A673 (cell line): Measurements from ENCODE around the gene GRID2.

Source experiments
- EZH2 ChIP-seq: fragments of 200-600 bp; sonication (generic); IDR thresholded peaks from 2 replicates; pipeline ENCODE4 v1.6.1; 2017; ENCODE audit warnings: borderline replicate concordance, low read depth, mild to moderate bottlenecking, mixed read lengths, antibody characterized with exemption, low read length; ENCODE audit not compliant: poor library complexity, severe bottlenecking
- TF ChIP-seq, protein P1 (sequence below): fragments of 300-800, 200-600 bp; sonication (generic); conservative IDR thresholded peaks from 2 replicates; pipeline ENCODE4 v1.5.1; 2017; ENCODE audit warnings: low read depth, mild to moderate bottlenecking, antibody characterized with exemption, low read length, moderate library complexity, mixed read lengths

DNA sequence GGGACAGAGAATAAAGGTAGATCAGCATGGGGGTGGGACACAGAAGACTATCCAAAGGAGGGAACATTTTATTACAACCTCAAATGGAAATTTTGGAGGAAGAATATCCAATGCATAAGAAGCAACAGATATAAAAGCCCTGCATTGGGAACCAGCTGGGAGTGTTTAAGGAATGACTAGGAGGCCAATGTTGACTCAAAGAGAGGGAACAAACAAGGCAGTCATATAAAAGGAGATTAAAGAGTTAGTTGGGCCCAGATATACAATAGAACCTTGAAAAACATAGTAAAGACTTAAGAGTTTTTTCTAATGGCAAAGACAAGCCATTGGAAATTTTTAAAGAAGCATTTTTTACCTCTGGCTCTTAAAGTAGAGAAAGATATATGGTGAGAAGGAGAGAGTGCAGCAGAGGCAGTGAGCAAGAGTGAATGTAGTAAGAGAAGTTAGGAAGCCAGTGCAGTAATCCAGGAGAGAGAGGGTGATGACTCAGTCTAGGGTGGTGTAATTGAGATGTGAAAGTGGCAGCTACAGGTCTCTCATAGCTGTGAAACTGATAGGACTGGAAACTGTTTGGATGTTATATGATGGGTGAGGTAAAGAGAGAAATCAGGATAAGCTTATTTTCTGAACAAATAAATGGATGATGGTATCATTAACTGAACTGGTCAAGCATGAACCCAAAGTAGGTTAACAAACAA is 1342.6 kb downstream of the GRID2 start:
- TF ChIP-seq, protein P1, sequence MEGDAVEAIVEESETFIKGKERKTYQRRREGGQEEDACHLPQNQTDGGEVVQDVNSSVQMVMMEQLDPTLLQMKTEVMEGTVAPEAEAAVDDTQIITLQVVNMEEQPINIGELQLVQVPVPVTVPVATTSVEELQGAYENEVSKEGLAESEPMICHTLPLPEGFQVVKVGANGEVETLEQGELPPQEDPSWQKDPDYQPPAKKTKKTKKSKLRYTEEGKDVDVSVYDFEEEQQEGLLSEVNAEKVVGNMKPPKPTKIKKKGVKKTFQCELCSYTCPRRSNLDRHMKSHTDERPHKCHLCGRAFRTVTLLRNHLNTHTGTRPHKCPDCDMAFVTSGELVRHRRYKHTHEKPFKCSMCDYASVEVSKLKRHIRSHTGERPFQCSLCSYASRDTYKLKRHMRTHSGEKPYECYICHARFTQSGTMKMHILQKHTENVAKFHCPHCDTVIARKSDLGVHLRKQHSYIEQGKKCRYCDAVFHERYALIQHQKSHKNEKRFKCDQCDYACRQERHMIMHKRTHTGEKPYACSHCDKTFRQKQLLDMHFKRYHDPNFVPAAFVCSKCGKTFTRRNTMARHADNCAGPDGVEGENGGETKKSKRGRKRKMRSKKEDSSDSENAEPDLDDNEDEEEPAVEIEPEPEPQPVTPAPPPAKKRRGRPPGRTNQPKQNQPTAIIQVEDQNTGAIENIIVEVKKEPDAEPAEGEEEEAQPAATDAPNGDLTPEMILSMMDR = no peak
- no peak for TF ChIP-seq EZH2
